ENCODE measurements around the gene UVSSA.

Gene UVSSA, protein sequence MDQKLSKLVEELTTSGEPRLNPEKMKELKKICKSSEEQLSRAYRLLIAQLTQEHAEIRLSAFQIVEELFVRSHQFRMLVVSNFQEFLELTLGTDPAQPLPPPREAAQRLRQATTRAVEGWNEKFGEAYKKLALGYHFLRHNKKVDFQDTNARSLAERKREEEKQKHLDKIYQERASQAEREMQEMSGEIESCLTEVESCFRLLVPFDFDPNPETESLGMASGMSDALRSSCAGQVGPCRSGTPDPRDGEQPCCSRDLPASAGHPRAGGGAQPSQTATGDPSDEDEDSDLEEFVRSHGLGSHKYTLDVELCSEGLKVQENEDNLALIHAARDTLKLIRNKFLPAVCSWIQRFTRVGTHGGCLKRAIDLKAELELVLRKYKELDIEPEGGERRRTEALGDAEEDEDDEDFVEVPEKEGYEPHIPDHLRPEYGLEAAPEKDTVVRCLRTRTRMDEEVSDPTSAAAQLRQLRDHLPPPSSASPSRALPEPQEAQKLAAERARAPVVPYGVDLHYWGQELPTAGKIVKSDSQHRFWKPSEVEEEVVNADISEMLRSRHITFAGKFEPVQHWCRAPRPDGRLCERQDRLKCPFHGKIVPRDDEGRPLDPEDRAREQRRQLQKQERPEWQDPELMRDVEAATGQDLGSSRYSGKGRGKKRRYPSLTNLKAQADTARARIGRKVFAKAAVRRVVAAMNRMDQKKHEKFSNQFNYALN

DNA sequence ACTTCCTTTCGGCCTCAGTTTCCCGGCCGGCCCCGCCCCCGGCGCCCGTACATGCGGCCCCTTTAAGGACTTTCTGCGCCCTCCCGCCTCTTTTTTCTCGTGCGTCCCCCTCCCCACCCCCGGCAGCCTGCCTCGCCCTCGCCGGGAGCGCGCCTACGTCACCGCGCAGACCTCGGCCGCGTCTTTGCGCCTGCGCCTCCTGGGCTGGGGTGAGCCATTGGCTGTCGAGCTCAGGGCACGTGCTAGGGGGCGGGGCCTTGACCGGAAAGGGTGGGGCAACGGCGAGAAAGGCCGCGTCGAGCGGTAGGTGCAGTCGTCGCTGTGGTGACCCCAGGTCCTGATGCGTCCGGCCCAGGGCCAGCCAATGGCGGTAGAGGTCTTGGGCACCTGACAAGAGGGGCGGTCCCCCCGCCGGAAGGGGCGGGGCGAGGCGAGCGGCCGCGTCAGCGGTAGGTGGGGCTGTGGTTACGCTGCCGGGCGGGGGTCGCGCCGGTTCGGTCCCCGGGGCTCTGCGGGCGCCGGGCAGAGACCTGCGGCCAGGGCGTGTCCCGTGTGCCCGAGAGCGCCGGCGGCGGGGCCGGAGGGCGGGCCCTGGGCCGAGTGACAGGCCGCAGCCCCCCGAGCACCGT is at the start of gene UVSSA:
Gene UVSSA, plus strand, starts transcription at position 428 of the 629 bp plus-strand sequence. CDS start 884 bp downstream, outside the sequence.
- peak within 1 kb of the TSS; percentile 90 for H3K27ac ChIP-seq (ENCODE audit: low read depth, low read length)

DNA sequence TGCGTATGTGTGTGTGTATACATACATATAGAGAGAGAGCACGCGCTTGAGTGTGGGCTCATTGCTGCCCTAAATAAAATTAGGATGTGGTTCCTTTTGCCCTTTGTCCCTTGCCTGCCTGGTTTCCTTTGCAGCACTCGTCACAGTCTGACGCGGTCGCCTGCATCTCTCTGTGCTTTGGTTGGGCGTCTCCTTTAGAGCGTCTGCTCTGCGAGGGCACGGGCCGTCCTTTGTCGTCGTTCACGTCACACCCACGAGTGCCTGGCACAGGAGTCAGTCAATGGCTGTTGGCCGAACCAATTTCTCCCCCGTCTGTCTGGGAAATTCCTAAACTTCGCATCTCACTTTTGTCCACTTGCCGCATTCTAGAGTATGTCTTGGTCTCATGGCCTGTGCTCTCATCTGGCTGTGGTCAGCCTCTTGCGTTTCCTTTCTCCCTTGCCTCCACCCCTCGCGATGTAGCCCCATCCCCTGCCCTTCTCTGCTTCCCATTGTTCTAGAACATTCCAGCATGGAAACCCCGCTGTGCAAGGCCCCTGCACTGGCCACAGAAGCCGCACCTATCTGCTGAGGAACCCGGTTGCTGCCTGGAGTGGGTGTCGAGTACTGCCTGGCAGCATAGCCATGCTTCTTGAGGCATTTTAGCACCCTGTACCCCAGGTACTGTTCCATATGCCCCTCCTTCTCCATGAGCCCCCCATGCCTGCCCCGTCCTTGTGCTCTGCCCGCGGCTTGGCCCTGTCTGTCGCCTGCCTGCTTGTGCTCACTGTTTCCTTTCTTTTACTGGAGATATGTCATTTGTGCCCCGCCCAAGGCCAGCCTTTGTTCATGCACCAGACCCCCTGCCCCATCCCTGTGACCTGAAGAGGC is 49.3 kb upstream of the UVSSA start:
- Histone ChIP-seq H3K36me3 (ENCODE audit: control insufficient read depth, insufficient read depth, low read length) (peaks cover 30% of the 10 kb centered on the region), H3K27ac (ENCODE audit: low read depth, low read length) (no peak overlapping the region), H3K4me1 (ENCODE audit: control insufficient read depth, insufficient read depth, low read length) (peaks cover 9% of the 10 kb centered on the region)

More for the DNA sequence above, at the start of gene UVSSA:
- Histone ChIP-seq H3K9me3 (ENCODE audit: control insufficient read depth, insufficient read depth, low read length) (no peaks in the 10 kb centered on the region), H3K9ac (ENCODE audit: low read depth, low read length) (peak within 1 kb of the TSS; percentile 65), H3K36me3 (ENCODE audit: control insufficient read depth, insufficient read depth, low read length) (peaks cover 12% of the 10 kb centered on the region), H3K4me1 (ENCODE audit: control insufficient read depth, insufficient read depth, low read length) (0 out of 2 replicates have a peak, but pooled peaks cover 5% of the 10 kb centered on the region), H3K4me3 (ENCODE audit: low read depth, low read length) (peak within 1 kb of the TSS; percentile 82), H3K27me3 (ENCODE audit: control insufficient read depth, insufficient read depth, low read length) (no peaks in the 10 kb centered on the region)

DNA sequence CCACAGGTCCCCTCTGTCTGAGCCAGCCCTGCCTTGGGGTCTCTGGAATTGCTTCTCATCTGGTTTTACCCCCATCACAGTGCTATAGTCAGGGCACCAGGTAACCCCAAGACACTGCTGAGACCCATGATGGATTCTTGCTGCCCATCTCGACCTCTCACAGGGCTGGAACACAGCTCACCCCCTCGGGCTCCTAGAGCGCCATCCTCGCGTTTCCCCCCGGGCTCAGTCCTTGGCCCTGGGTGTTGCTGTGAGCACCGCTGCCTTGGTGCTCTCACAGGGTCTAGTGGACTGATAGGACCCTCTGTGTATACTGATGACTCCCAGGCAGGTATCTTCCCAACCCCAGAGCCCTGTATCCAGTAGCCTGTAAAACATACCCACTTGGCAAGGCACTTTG is 48.5 kb upstream of the UVSSA start:
- H3K9me3 ChIP-seq (ENCODE audit: control insufficient read depth, insufficient read depth, low read length): no peaks in the 10 kb centered on the region

More for the DNA sequence above, 49.3 kb upstream of the UVSSA start:
- Histone ChIP-seq H3K9ac (ENCODE audit: low read depth, low read length) (no peak overlapping the region), H3K4me3 (ENCODE audit: low read depth, low read length) (no peak overlapping the region), H3K9me3 (ENCODE audit: control insufficient read depth, insufficient read depth, low read length) (no peaks in the 10 kb centered on the region), H3K27me3 (ENCODE audit: control insufficient read depth, insufficient read depth, low read length) (no peaks in the 10 kb centered on the region)

DNA sequence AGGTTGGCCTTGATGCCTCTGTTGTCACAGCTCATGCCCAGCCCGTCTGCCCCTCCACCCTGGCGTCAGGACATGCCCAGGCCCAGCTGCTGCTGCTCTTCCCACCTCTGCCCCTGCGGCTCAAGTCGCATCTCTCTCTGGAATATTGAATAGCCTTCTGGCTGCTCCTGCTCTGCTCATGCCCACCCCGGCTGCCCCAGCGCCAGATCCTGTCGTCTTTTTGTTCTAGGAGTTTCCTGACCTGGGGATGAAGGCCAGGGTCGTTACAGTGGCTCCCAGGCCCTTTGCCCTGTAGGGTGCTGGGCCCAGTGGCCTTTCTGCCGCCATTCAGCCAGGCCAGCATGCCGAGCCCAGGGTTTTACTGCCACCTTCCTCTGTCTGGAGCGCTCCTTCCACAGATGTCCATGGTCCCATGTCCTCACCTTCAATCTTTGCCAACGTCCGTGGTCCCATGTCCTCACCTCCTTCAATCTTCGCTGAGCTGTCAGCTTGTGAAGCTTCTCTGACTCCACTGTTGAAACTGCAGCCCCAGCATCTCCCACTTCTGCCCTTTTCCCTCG is 47.6 kb upstream of the UVSSA start:
- peaks cover 27% of the 10 kb centered on the region for H3K36me3 ChIP-seq (ENCODE audit: control insufficient read depth, insufficient read depth, low read length)
- H3K9ac ChIP-seq (ENCODE audit: low read depth, low read length): no peak overlapping the region
- H3K4me1 ChIP-seq (ENCODE audit: control insufficient read depth, insufficient read depth, low read length): peaks cover 9% of the 10 kb centered on the region
- H3K27me3 ChIP-seq (ENCODE audit: control insufficient read depth, insufficient read depth, low read length): no peaks in the 10 kb centered on the region
- H3K4me3 ChIP-seq (ENCODE audit: low read depth, low read length): no peak overlapping the region
- H3K9me3 ChIP-seq (ENCODE audit: control insufficient read depth, insufficient read depth, low read length): no peaks in the 10 kb centered on the region
- no peak overlapping the region for H3K27ac ChIP-seq (ENCODE audit: low read depth, low read length)

More for the DNA sequence above, 48.5 kb upstream of the UVSSA start:
- no peaks in the 10 kb centered on the region for H3K27me3 ChIP-seq (ENCODE audit: control insufficient read depth, insufficient read depth, low read length)
- H3K36me3 ChIP-seq (ENCODE audit: control insufficient read depth, insufficient read depth, low read length): peaks cover 29% of the 10 kb centered on the region
- H3K4me1 ChIP-seq (ENCODE audit: control insufficient read depth, insufficient read depth, low read length): peaks cover 9% of the 10 kb centered on the region
- no peak overlapping the region for H3K9ac ChIP-seq (ENCODE audit: low read depth, low read length)
- H3K27ac ChIP-seq (ENCODE audit: low read depth, low read length): no peak overlapping the region
- no peak overlapping the region for H3K4me3 ChIP-seq (ENCODE audit: low read depth, low read length)

DNA sequence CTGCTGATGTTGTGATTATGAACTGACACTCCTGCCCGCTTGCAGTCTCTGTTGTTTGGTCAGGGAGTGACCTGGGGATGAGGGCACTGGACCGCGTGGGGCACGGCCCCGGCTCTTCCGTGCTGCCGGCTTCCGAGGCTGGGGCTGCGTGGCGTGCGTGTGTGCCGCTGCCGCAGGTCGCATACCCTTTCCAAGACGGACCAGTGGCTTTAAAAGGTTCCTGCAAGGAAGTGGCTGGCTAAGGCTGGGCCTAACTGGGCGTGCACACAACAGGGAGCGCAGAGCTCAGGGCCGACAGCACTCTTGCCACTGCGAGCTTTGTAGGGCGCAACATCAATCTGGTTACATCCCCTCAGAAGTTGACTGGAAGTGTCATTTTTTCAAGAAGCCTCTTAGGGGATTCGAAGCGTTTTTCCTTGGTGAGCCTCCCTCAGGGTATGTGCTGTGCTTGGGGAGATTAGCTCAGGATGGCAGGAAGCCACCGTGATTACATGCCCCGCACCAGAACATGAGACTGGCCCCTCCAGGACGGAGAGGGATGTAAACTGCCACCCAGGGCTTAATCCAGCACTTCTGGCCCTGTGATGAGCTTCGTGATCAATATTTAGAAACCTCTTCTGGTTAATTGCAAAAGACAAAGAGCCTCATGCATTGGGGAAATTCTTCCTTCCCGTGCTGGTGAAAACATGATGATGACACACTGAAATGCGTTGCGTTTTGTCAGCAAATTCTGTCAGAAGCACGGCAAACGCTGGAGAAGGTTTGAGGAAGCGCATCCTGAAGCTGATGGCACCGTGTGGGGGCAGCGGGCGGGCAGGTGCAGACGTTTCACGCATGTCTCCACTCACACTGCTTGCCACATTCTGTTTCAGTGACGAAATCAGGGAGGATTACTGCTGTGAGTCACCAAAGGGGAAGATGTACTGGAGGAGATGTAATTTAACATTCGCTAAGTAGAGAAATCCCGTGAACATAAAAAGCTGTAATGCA is 46.2 kb upstream of the UVSSA start:
- peaks cover 30% of the 10 kb centered on the region for H3K36me3 ChIP-seq (ENCODE audit: control insufficient read depth, insufficient read depth, low read length)
- no peaks in the 10 kb centered on the region for H3K9me3 ChIP-seq (ENCODE audit: control insufficient read depth, insufficient read depth, low read length)
- no peak overlapping the region for H3K27ac ChIP-seq (ENCODE audit: low read depth, low read length)
- peaks cover 5% of the 10 kb centered on the region for H3K4me1 ChIP-seq (ENCODE audit: control insufficient read depth, insufficient read depth, low read length)
- no peaks in the 10 kb centered on the region for H3K27me3 ChIP-seq (ENCODE audit: control insufficient read depth, insufficient read depth, low read length)
- H3K4me3 ChIP-seq (ENCODE audit: low read depth, low read length): no peak overlapping the region
- H3K9ac ChIP-seq (ENCODE audit: low read depth, low read length): no peak overlapping the region

DNA sequence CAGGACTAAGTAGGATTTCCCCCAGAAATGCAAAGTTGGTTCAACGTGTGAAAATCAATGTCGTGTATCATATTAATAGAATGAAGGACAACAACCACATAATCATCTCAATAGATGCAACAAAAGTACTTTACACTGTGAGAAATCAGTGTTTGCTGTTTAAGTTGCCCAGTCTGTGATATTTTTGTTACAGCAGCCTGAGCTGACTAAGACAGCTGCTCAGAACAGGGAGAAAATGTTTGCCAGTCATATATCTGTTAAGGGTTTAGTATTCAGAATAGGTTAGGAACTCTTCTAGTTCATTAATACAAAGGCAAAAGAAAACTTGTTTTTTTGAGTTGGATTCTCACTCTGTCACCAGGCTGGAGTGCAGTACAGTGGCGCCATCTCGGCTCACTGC is 44.8 kb upstream of the UVSSA start:
- peaks cover 30% of the 10 kb centered on the region for H3K36me3 ChIP-seq (ENCODE audit: control insufficient read depth, insufficient read depth, low read length)
- no peak overlapping the region for H3K27ac ChIP-seq (ENCODE audit: low read depth, low read length)
- H3K4me1 ChIP-seq (ENCODE audit: control insufficient read depth, insufficient read depth, low read length): peaks cover 5% of the 10 kb centered on the region
- H3K9ac ChIP-seq (ENCODE audit: low read depth, low read length): no peak overlapping the region
- H3K4me3 ChIP-seq (ENCODE audit: low read depth, low read length): no peak overlapping the region
- no peaks in the 10 kb centered on the region for H3K9me3 ChIP-seq (ENCODE audit: control insufficient read depth, insufficient read depth, low read length)
- H3K27me3 ChIP-seq (ENCODE audit: control insufficient read depth, insufficient read depth, low read length): no peaks in the 10 kb centered on the region

DNA sequence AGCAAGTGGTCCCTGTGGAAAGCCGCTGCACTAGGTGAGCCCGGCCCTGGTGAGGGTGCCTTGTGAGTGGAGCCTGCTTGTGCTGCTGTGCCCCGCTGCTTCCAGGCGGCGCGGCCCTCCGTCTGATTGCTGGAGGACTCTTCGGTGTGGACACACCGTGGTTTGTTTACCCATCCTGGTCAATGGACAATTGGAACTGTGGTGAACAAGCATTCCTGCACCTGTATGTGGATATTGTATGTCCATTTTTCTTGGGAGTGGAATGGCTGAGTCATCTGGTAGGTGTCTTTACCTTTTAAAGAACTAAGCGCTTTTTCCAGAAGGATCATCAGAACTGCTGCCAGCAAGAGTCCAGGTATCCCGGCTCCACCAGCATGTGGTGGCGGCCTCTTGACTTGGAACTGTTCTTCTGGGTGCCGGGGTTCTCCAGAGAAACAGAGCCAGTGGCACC is 41.7 kb upstream of the UVSSA start:
- H3K4me1 ChIP-seq (ENCODE audit: control insufficient read depth, insufficient read depth, low read length): peaks cover 15% of the 10 kb centered on the region; the same call in 1 of the 2 replicates
- no peak overlapping the region for H3K9ac ChIP-seq (ENCODE audit: low read depth, low read length)
- no peak overlapping the region for H3K4me3 ChIP-seq (ENCODE audit: low read depth, low read length)
- H3K27me3 ChIP-seq (ENCODE audit: control insufficient read depth, insufficient read depth, low read length): no peaks in the 10 kb centered on the region
- H3K36me3 ChIP-seq (ENCODE audit: control insufficient read depth, insufficient read depth, low read length): peaks cover 17% of the 10 kb centered on the region
- H3K9me3 ChIP-seq (ENCODE audit: control insufficient read depth, insufficient read depth, low read length): no peaks in the 10 kb centered on the region
- no peak overlapping the region for H3K27ac ChIP-seq (ENCODE audit: low read depth, low read length)

DNA sequence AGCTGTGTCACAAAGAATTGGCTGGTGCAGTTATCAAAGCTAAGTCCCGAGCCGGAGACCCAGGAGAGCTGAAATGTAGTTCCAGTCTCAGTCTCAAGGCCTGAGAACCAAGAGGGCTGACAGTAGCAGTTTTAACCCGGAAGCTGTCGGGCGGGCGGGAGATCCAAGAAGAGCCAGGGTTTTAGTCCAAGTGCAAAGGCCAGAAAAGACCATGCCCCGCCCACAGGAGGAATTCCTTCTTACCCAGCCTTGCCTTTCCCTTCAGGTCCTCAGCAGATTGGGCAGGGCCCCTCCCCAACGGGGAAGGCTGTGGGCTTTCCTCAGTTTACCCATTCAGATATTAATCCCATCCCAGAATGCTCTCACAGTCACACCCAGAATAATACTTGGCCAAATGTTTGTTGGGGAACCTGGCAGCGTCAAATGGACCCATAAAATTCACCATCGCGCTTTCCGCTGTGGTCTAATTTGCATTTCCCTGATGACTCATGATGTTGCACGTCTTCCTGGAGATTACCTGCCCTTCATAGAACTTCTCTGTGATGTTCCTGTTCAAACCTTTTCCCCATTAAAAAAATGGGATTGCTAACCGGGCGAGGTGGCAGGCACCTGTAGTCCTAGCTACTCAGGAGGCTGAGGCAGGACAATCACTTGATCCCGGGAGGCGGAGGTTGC is 41.1 kb upstream of the UVSSA start:
- H3K36me3 ChIP-seq (ENCODE audit: control insufficient read depth, insufficient read depth, low read length): peaks cover 12% of the 10 kb centered on the region
- no peaks in the 10 kb centered on the region for H3K27me3 ChIP-seq (ENCODE audit: control insufficient read depth, insufficient read depth, low read length)
- H3K9ac ChIP-seq (ENCODE audit: low read depth, low read length): no peak overlapping the region
- no peaks in the 10 kb centered on the region for H3K9me3 ChIP-seq (ENCODE audit: control insufficient read depth, insufficient read depth, low read length)
- no peak overlapping the region for H3K27ac ChIP-seq (ENCODE audit: low read depth, low read length)
- H3K4me3 ChIP-seq (ENCODE audit: low read depth, low read length): no peak overlapping the region
- peaks cover 15% of the 10 kb centered on the region; the same call in 1 of the 2 replicates for H3K4me1 ChIP-seq (ENCODE audit: control insufficient read depth, insufficient read depth, low read length)

All from HUES48 (cell line).